GM21515 (cell line): ENCODE results near the gene CHCT1.

Source experiments
- ATAC-seq: cut with Tn5 transposase; IDR thresholded peaks from one replicate; pipeline ENCODE4 v1.9.1; 2021; ENCODE audit not compliant: unreplicated experiment

Gene CHCT1

DNA sequence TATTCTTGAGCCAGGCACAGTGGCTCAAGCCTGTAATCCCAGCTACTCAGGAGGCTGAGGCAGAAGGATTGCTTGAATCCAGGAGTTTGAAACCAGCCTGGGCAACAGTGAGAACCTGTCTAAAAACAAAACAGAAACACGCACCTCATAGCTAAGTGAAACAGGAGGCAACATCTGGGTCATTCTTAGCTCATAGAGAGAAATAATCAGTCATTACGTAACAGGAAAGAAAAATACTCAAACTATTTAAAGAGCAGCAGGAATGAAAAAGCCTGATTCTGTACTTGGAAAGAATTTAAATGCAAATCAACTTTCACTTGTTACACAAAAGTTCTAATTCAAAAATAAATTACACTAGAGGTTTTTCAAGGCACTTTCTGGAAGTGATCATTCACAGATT lies 17.2 kb downstream of the CHCT1 start:
- ATAC-seq: no peak

DNA sequence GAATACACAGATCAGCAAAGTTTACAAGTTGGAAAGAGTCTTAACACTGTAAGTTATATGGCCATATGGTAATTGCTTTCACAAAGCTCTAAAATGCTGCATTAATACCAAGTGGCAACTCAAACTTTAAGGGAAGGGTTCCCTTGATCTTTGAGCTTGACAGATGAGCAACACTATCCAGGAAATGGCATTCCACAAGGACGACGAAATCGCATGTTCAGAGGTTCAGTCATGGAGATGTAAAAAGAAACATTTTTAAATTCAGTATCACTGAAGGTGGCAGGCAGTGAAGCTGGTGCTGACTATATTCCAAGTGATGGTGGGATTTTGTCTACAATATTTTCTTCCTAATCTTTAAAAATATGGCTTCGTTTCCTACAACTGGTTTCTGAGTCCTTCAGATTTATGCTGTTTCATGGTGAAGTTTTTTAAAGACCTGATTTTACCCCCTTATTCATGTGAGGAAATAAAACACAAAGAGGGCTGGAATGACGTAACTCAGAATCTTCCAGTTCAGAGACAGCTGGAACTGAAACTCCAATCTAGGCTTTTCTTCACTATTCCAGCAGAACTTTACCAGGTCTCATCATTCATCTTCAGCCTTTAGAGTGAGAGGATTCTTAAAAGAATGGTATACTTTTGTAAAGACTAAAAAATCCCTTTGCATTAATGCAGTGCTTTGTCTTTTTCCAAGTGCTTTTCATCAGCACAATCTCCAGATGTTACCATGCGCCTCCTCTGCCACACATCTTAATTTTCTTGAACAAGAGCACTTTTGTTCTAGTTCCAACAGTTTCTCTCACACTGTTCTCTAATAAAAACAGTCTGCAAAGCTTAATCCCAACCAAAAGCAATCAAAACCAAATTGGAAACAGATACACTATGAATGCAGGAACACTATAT lies 20.2 kb downstream of the CHCT1 start:
- ATAC-seq: no peak

DNA sequence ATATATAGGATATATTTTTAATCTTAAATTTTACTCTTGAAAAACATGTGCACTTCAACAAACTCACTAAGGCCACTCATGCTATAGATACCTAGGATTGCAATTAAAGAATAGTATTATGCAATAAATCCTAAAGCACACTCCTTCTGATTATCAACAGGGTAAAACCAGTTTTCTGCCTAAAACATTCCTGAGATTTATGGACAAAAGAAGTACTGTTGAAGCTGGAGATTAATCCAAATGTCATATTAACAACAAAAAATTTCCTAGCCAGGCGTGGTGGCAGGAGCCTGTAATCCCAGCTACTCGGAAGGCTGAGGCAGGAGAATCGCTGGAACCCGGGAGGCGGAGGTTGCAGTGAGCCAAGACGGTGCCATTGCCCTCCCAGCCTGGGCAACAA lies 21.4 kb downstream of the CHCT1 start:
- ATAC-seq: no peak

DNA sequence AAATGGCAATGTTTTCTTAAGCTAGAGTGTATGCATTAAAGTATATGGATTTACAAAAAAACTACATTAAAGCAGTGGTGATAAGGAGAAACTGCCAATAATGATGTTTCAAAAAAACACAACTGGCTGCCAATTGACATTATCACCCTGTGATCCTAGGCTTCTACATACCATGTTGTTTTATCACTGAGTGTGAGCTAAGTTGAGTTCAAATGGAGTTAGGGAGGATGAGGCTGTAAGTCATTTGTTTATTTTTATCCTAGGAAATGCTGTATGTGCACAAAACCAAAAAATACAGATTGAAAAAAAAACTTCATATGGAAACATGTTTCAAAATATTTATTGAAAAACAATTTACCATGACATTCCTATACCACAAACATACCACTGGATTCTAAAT lies 22.9 kb downstream of the CHCT1 start:
- ATAC-seq: no peak

DNA sequence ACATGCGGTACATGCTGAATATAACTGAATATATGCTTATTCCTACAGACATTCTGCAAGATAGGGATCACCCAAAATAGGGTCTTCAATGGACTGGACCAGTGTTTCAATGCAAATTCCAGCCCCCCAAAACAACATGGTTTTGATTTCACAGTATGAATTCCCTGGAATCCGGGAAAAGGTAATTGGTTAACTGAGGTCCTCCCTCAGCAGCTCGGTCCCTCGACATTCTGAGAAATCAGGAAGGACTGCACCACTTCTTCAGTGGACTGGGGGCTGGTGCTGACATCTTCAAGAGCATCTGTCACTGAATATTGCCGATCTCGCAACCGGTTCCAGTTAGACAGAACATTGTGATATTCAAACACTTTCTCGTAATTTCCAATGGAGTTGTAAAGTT lies 25.1 kb downstream of the CHCT1 start:
- no peak for ATAC-seq

DNA sequence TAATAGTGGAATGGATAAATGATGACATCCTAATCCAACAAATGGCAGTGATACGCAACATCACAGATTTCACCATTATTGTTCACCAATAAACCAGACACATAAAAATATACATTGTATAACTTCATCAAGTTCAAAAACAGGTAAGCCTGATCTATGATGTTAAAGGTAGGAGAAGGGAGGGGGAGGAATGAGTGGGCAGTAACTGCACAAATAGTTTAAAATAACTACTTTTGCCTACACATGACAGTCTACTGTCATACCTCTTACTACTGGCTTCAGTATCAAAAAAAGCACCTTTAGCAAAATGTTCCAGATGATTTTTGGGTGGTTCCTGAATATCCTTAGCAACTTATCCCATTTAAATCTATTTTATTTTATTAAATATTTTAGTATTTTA lies 28.8 kb downstream of the CHCT1 start:
- ATAC-seq: no peak

DNA sequence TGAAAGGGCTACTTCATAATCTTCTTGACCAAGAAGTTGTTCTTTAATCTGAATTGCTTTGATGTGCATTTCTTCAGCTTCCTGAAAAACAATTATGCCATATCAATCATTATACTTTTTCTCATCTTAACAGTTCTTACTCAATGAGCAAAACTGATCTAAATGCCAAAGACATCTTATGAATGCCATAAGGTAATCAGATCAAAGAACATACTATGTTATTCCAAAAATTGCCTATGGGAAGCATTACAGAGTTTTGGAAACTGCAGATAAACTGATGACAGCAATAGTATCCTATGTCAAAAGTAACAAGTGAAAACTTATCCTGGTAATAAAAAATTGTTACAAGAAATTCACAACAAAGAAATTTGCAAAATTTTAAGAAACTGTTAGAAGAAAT lies 29.7 kb downstream of the CHCT1 start:
- ATAC-seq: no peak

DNA sequence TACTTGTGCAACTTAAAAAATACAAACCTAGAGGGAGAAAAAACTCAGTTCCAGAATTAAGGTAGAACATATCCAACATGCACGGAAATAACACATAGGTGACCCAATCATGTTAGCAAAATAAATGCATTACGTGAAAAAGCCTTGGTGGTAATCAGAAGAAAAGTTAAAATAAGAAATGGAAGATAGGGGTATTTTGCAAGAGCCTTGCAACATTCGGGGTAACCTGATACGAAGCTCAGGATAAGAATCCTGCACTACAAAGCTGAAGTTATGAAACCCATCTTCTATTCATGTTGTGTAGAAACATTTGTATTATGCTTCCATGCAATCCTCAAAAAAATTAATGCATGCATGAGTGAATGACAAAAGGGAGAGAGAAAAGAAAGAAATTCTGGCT lies 33.1 kb downstream of the CHCT1 start:
- ATAC-seq: no peak

DNA sequence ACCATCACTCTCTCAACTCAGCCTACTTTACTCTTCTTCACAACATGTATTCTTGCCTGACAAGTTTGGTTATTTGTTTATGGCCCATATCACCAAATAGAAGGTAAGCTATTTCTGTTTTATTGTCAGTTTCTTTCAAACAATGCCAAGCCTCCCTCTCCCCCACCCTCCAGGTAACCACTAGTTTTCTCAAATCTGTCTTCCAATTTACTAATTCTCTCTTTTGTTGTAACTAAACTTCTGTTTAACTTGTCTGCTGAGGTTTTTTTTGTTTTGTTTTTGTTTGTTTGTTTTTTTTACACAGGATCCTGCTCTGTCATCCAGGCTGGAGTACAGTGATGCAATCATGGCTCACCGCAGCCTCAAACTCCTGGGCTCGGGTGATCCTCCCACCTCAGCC lies 34.9 kb downstream of the CHCT1 start:
- ATAC-seq: no peak

DNA sequence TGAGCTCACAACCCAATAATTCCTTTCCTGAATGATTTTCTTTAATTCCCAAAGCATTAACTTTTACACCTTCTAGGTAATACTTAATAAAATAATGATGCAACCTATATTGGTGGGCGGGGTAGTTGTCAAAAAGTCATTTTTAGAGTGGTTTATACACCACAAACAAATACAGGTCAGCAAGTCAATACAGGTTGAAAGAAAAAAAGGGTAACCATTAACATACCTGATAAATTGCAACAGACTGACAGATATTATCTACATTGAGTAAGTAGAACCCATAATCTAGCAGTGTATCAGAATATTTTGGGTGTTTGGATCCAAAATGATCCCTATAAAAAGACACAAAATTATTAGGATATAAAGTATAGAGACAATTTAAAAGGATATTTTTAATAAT lies 39.3 kb downstream of the CHCT1 start:
- ATAC-seq: no peak

DNA sequence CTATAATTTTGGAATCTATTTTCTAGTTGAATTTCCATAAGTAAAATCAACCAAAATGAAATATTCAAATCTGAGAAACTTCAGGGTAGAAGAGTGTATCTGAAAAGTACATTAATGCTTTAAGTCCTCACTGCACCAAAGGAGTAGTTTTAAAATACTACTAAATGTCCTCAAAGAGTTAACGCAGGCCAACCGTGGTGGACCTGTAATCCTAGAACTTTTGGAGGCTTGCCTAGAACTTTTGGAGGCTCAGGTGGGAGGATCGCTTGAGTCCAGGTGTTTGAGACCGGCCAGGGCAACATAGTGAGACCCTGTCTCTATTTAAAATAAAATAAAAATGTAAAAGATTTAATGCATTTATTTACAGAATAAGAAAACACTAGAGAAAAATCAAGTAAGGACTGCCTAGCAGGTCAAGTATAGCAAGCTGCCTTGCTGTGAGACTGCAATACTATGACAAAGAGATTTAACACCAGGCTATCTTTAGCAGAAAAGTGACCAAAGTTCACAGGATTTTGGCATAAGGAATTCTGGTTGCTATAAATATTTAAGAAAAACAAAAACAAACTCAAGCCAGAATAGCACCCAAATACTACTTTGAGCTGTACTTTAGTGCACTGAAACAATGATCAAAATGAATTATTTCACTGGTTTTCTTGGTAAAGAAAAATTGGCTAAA lies 41.0 kb downstream of the CHCT1 start:
- ATAC-seq: no peak

DNA sequence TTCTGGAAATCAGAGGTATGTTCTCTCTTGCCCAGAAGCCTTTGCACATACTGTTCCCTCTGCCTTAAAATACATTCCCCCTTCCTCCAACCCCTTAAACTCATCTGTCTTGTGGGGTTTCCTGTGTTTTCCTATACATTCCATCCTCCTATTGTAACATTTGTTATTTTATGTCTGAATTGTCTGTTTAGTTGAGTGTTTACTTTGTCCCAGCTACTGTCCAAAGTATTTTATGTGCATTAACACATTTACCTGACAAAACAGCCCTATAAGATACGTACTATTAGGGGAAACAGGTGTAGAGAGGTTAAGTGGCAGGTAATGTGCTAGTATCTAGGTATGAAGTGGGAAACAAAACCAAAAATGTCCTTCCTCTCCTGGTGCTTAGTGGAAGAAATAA lies 42.1 kb downstream of the CHCT1 start:
- ATAC-seq: no peak

DNA sequence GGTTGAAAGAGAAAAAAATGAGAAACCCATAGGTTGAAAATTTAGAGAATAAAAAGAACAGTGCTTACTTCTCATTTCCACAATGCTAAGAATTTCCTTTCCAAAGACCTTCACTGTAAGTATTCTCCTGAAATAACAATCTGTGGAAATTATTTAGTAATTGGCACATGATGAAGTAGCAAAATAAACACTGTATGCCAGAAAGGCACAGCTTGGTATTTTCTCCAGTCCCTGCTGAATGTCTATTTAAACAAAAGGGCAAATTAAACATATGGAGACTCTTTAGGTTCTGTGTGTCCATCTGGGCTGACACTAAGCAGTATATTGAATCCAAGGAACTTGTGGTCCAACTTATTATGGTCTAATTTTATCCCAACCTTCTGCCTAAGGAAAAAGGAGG lies 46.1 kb downstream of the CHCT1 start:
- ATAC-seq: no peak

DNA sequence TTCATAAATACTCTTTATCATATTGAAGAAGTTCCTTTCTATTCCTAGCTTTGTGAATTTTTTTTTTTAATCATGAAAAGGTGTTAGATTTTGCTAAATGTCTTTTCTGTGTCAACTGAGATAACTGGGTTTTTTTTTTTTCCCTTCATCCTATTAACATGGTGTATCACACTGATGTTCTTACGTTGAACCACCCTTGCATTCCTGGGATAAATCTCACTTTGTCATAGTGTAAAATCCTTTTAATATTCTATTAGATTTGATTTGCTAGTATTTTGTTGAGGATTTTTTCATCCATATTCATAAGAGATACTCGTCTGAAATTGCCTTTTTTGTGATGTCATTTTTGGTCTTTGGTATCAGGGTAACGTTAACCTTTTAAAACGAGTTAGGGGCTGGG lies 49.2 kb downstream of the CHCT1 start:
- ATAC-seq: no peak

DNA sequence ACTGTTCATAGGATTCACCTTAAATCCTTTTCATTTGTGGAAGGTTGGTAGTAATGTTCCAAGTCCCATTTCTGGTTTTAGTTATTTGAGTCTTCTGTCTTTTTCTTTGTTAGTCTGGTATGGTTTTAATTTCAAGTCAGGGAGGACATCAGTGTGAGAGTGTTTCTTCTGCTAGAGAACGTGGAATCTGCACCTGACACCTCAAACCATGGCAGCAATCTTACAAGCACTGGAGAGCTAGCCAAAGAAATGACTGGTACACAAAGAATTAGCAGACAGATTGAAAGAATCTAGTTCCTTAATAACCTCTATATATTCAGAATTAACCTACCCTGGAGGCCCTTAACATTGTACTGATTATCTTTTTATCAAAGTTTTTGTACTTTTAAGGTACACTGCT lies 50.2 kb downstream of the CHCT1 start:
- no peak for ATAC-seq

DNA sequence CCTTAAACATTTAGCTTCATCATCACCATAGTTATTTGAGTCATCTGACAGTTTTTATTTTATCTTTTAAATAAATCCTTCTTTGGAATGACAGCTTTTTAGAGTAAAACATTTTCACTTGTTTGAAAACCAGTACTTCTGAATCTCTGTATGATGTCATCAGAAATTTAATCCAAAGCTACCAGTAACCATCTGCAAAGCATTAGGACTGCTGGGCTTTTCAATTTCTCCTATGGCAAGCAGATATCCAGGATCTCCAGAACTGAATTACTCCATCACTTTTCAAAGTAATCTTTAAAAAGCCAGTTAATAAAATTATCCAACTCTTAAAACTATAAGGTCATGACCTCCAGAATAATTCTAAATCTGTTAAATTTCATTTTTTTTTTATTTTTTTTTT lies 51.5 kb downstream of the CHCT1 start:
- no peak for ATAC-seq
